AG04450 (cell line): ENCODE results near the gene UBXN2A. TPM values are rescaled to one million over a fixed set of nuclear protein-coding genes. Genes with fewer than 3 reads are reported as not detected.

ENCODE experiments used
- CTCF ChIA-PET: fragments of 300-600, 350-600 bp; formaldehyde crosslinking; extraction: SDS; loops from one replicate; lab custom pipeline; 2022; ENCODE audit warnings: antibody characterized with exemption, inconsistent platforms; lab: Charles Lee
- POLR2A ChIA-PET: fragments of 350-600 bp; formaldehyde crosslinking; extraction: SDS; loops from one replicate; lab custom pipeline; 2021; ENCODE audit warnings: antibody characterized with exemption, inconsistent platforms; lab: Yijun Ruan, JAX
- DNase-seq: peaks from one replicate; pipeline ENCODE4 v3.0.0-alpha.2; 2011; ENCODE audit warnings: low read depth, low spot score
- H3K27ac ChIP-seq: one replicate; pipeline ENCODE4 v1.5.1; 2012; ENCODE audit warnings: low read depth, low read length, control low read depth
- H3K27me3 ChIP-seq: one replicate; pipeline ENCODE4 v1.6.0; 2012; ENCODE audit warnings: low read length; ENCODE audit not compliant: control insufficient read depth, insufficient read depth
- H3K4me3 ChIP-seq: 2 replicates; pipeline ENCODE4 v1.5.1; 2011; ENCODE audit warnings: mild to moderate bottlenecking, low read depth, low read length, control low read depth
- H3K9me3 ChIP-seq: 2 replicates; pipeline ENCODE4 v1.5.1; 2012; ENCODE audit warnings: low read length; ENCODE audit not compliant: control insufficient read depth, insufficient read depth
- polyA plus RNA-seq: library from polyadenylated mRNA; depleted of rRNA; stranded (reverse); fragments of >200 nt; gene quantifications from 2 replicates; pipeline ENCODE4 v1.2.3, GENCODE V29; 2011
- TF ChIP-seq, protein P1 (sequence below): IDR thresholded peaks from 2 replicates; pipeline ENCODE4 v1.5.1; 2011; ENCODE audit warnings: low read depth, low read length, control low read depth, inconsistent platforms

UBXN2A gene
- polyA plus RNA-seq, 1 experiment, result 13.1 TPM

DNA sequence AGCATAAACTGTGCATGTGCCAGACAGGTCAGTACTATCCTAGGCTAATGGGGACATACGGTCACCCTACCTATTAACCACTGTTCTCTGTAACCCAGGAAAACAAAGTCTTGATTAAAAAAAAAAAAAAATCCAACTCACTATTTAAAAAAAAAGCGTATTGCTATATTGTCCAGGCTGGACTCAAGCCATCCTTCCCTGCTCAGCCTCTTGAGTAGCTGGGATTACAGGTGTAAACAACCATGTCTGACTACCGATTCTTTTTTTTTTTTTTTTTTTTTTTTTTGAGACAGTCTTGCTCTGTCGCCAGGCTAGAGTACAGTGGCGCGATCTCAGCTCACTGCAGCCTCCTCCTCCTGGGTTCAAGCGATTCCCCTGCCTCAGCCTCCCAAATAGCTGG, 24.9 kb upstream of the UBXN2A start:
- Histone ChIP-seq H3K9me3 (no peaks in the 10 kb centered on the region), H3K27me3 (no peaks in the 10 kb centered on the region), H3K4me3 (no peak overlapping the region), H3K27ac (no peak overlapping the region)
- TF ChIP-seq, protein P1, sequence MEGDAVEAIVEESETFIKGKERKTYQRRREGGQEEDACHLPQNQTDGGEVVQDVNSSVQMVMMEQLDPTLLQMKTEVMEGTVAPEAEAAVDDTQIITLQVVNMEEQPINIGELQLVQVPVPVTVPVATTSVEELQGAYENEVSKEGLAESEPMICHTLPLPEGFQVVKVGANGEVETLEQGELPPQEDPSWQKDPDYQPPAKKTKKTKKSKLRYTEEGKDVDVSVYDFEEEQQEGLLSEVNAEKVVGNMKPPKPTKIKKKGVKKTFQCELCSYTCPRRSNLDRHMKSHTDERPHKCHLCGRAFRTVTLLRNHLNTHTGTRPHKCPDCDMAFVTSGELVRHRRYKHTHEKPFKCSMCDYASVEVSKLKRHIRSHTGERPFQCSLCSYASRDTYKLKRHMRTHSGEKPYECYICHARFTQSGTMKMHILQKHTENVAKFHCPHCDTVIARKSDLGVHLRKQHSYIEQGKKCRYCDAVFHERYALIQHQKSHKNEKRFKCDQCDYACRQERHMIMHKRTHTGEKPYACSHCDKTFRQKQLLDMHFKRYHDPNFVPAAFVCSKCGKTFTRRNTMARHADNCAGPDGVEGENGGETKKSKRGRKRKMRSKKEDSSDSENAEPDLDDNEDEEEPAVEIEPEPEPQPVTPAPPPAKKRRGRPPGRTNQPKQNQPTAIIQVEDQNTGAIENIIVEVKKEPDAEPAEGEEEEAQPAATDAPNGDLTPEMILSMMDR, result no peak
- DNase-seq, result no peak
- ChIA-PET CTCF (no interaction called here), POLR2A (no interaction called here)

DNA sequence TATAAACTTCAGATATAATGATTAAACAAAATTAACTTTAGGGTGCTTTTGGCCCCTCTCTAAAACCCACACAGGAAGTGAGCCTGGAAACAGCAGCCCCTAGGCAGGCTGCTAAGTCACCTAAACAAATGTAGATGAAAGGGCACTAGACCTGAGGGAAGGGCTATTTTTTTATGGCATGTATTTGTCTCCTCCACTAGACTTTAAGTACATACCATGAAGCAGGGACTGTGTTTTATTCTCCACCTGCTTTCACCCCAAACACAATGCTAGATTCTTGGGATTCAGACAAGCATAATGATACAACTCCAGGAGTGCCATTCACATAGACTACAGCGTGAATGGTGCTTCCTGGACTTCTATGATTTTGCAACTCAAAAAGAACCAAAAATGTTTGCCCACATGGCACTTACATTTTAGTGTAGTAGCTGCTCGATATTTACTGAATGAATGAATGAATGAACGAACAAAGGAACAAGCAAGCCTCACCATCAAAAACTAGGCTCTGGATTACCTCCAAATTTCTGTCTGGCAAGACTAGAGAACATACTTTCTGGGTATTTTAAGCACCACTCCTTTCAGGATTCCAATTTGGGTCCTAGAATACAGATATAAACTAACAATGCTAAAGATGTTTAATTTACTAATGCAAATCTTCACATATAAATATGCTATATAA, 23.4 kb upstream of the UBXN2A start:
- no peak for DNase-seq

DNA sequence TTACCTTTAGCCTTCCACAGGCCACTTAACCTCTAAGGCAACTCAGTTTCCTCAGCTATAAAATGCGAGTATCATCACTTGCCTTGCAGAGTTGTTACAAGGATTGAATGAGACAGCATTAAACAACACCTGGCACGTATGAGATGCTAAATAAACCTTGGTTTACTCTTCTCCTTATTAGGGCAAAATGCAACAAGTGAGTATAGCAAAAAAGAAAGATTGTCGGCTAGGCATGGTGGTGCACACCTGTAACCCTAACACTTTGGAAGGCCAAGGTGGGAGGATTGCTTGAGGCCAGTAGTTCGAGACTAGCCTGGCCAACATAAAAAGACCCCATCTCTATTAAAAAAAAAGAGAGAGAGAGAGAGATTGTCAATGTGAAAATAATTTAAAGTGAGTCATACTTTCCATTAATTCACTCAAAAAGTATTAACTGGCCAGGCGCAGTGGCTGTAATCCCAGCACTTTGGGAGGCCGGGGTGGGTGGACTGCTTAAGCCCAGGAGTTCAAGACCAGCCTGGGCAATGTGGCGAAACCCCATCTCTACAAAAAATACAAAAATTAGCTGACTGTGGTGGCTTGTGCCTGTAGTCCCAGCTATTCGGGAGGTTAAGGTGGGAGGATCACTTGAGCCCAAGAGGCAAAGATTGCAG, 21.3 kb upstream of the UBXN2A start:
- H3K4me3 ChIP-seq, result no peak overlapping the region
- ChIA-PET CTCF (interaction anchor here (0.7 kb wide), 1 partner anchor 94 kb away, joined by 3 read pairs; no protein-coding TSS in a partner anchor), POLR2A (interaction anchor here (0.8 kb wide), 1 partner anchor 9 kb away, joined by 4 read pairs; no protein-coding TSS in a partner anchor)
- H3K27me3 ChIP-seq, result no peaks in the 10 kb centered on the region
- no peaks in the 10 kb centered on the region; the same call in 1 of the 2 replicates for H3K9me3 ChIP-seq
- TF ChIP-seq, protein P1, result no peak
- DNase-seq, result no peak
- no peak overlapping the region for H3K27ac ChIP-seq

More for the DNA sequence above, 23.4 kb upstream of the UBXN2A start:
- no peaks in the 10 kb centered on the region for H3K27me3 ChIP-seq
- no peaks in the 10 kb centered on the region for H3K9me3 ChIP-seq
- TF ChIP-seq, protein P1, result no peak
- no peak overlapping the region for H3K27ac ChIP-seq
- H3K4me3 ChIP-seq, result no peak overlapping the region
- CTCF ChIA-PET, result no interaction called here
- POLR2A ChIA-PET, result no interaction called here

DNA sequence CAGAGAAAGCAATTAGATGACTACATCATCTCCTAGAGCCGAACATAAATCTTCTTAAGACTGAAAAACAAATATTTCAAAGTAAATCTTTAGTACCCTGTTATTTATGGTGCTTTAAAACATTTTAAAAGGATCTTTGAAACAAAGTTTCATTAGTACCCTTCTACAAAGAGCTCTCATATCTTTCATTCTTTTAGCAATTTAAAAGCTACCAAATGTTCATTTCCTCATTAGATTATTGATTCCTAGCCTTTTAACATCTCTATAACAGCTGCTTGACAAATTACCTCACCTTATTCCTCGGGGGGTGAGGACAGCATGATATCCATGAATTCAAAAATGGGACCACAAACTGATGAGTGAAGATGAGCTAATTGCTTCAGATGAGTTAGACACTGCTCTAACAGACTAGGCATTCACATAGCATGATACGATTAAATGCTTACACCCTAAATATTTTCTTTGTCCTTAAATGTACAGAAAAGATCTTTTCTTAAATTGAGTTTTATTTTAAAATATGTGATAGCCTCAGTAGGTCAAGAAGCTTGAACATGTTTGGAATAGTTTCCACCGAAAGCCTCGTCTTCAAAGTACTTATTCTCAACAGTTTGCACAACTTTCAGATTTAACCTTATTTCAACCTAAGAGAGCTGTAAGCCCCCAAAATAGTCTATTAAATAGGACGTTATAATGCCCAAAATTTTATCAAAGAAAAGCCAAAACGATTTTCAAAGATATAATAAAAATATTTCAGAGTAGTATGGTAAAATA, 15.5 kb upstream of the UBXN2A start:
- ChIA-PET CTCF (interaction anchor here (0.5 to 4.8 kb wide), 10 partner anchors 15 to 1437 kb away, joined by 3 to 63 read pairs (median 5); partner anchors contain the start of gene TP53I3), POLR2A (interaction anchor here (0.6 to 2.3 kb wide), 2 partner anchors 30 to 159 kb away, joined by 5 to 10 read pairs; partner anchors contain the start of gene TP53I3)
- TF ChIP-seq, protein P1, result no peak
- H3K27ac ChIP-seq, result no peak overlapping the region
- H3K9me3 ChIP-seq, result peaks cover 4% of the 10 kb centered on the region; the same call in 1 of the 2 replicates
- DNase-seq, result no peak
- H3K4me3 ChIP-seq, result peak overlapping the region; percentile 90
- H3K27me3 ChIP-seq, result no peaks in the 10 kb centered on the region
